ENCODE measurements around the gene CLIP2. TPM values are rescaled to one million over a fixed set of nuclear protein-coding genes. Genes with fewer than 3 reads are reported as not detected.

The CLIP2 gene
- total and polyA plus RNA-seq, 2 of the 4 experiments (the other 2 are of a cell fraction): 18.1 to 20.7 TPM

DNA sequence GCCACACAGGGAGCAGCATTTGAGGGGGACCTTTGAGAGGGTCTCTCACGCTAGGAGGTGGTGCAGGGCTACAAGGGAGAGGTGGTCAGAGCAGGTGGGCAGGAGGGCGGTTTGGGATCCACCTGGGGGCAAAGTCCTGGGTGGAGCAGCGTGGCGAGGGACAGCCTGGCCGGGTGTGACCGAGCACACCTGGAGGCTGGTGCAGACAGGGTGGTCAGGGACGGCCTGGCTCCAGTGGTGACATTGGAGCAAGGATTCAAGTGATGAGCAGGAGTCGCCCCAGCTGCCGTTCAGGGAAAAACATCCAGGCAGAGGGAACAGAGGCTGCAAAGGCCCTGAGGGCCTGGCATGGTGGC lies 36.0 kb downstream of the CLIP2 start:
- Histone ChIP-seq H3K56ac (ENCODE audit: extremely low read depth, insufficient read depth, low read length) (no peak overlapping the region), H3K4me3 (ENCODE audit: insufficient read depth, low read depth, low read length) (no peak overlapping the region), H3K23ac (ENCODE audit: low read depth, low read length) (no peak overlapping the region), H2BK5ac (ENCODE audit: low read depth, low read length, poor library complexity, severe bottlenecking) (no peak overlapping the region), H2AFZ (replicated peaks; ENCODE audit: low read length, poor library complexity) (no peak overlapping the region), H2AK5ac (ENCODE audit: low read depth, low read length) (no peak overlapping the region), H2AK9ac (replicated peaks; ENCODE audit: low read depth, low read length, poor library complexity) (no peak overlapping the region), H3K36me3 (ENCODE audit: control insufficient read depth, insufficient read depth, low read length) (peaks cover 41% of the 10 kb centered on the region), H3K79me1 (ENCODE audit: low read depth in 1 of 2, low read length in 2 of 2) (peaks cover 28 to 75% of the 10 kb centered on the region in 2 experiments), H3K9me3 (ENCODE audit: control insufficient read depth, insufficient read depth, low read length) (no peaks in the 10 kb centered on the region), H2BK20ac (ENCODE audit: low read depth, low read length) (no peak overlapping the region), H3K9me1 (ENCODE audit: insufficient read depth, low read length) (no peaks in the 10 kb centered on the region), H3K4me2 (ENCODE audit: low read depth, low read length) (no peak overlapping the region), H4K5ac (ENCODE audit: low read depth, low read length) (no peak overlapping the region), H3K27ac (ENCODE audit: insufficient read depth, low read length) (no peak overlapping the region), H4K8ac (ENCODE audit: low read depth in 2 of 2, low read length in 2 of 2) (no peak overlapping the region), H3K4ac (ENCODE audit: low read depth, low read length) (no peak overlapping the region), H3K4me1 (ENCODE audit: control insufficient read depth, insufficient read depth, low read length) (no peaks in the 10 kb centered on the region), H4K91ac (ENCODE audit: insufficient read depth, low read depth, low read length) (no peak overlapping the region), H2BK120ac (ENCODE audit: low read depth, low read length) (no peak overlapping the region), H2BK15ac (ENCODE audit: low read depth, low read length) (no peak overlapping the region), H3K14ac (replicated peaks; ENCODE audit: low read depth, low read length) (no peak overlapping the region), H3K27me3 (ENCODE audit: control insufficient read depth, insufficient read depth, low read length) (no peaks in the 10 kb centered on the region), H4K20me1 (ENCODE audit: insufficient read depth, low read length) (peaks cover 49% of the 10 kb centered on the region), H3K9ac (ENCODE audit: low read depth, low read length) (no peak overlapping the region), H3K18ac (ENCODE audit: low read depth, low read length) (no peak overlapping the region)
- in situ Hi-C loops (cut with MboI; ENCODE audit: low sequenced_read_pairs) (no loop called here), intact Hi-C loops (cut with micrococcal nuclease) (no loop called here), dilution Hi-C loops (cut with HindIII; ENCODE audit: low sequenced_read_pairs, unreplicated experiment) (no loop called here)
- WGBS, 2 experiments (ENCODE audit: extremely low coverage in 2 of 2, insufficient read length in 1 of 2): no CpG with 5 or more reads among the region's 9 CpGs
- ChIA-PET POLR2A (ENCODE audit: unreplicated experiment) (no interaction called here), CTCF (no interaction called here)
- DNase-seq: no peak
- no peak for TF ChIP-seq BHLHE40 (IDR thresholded peaks at IDR 0.05; ENCODE audit: low read depth, low read length)
- TF ChIP-seq MAZ (IDR thresholded peaks at IDR 0.05; ENCODE audit: borderline replicate concordance, low read depth, low read length): no peak
- no peak for TF ChIP-seq CTCF (conservative IDR thresholded peaks at IDR 0.05; ENCODE audit: low read depth, low read length)
- TF ChIP-seq CHD1 (IDR thresholded peaks at IDR 0.05; ENCODE audit: low read depth, low read length): no peak
- TF ChIP-seq MAFK (IDR thresholded peaks at IDR 0.05; ENCODE audit: low read depth, low read length): no peak
- TF ChIP-seq CEBPB (IDR thresholded peaks at IDR 0.05; ENCODE audit: low read depth, low read length): no peak
- no peak for TF ChIP-seq ELK1 (IDR thresholded peaks at IDR 0.05; ENCODE audit: borderline replicate concordance, low read depth, low read length)
- TF ChIP-seq POLR2A (IDR thresholded peaks at IDR 0.05; ENCODE audit: low read depth, low read length): no peak
- TF ChIP-seq USF2 (IDR thresholded peaks at IDR 0.05; ENCODE audit: low read depth, low read length): no peak
- no peak for TF ChIP-seq RFX5 (IDR thresholded peaks at IDR 0.05; ENCODE audit: low read depth, low read length)
- TF ChIP-seq SMC3 (IDR thresholded peaks at IDR 0.05; ENCODE audit: low read depth, low read length): no peak
- no peak for TF ChIP-seq MXI1 (IDR thresholded peaks at IDR 0.05; ENCODE audit: borderline replicate concordance, low read depth, low read length)
- TF ChIP-seq RCOR1 (IDR thresholded peaks at IDR 0.05; ENCODE audit: insufficient replicate concordance, low read length): no peak
- TF ChIP-seq FOS (IDR thresholded peaks at IDR 0.05; ENCODE audit: low read depth, low read length): no peak
- ATAC-seq (ENCODE audit: low read depth): no peak
- no TSS peak for BruUV-seq (replicated peaks)
